OCI-LY1 (cell line): ENCODE measurements around the gene NMT1.
A peak's percentile ranks its signal among the peaks of the same experiment; 100 is the strongest.

Source experiments
- H2AFZ ChIP-seq: fragments of 200-600 bp; sonication (generic), shearing (Covaris generic); 2 replicates; pipeline ENCODE4 v1.6.0; 2014; ENCODE audit warnings: antibody characterized with exemption, mild to moderate bottlenecking, low read length
- H3F3A ChIP-seq: fragments of 200-600 bp; sonication (generic), shearing (Covaris generic); 2 replicates; pipeline ENCODE4 v1.6.0; 2014; ENCODE audit warnings: mild to moderate bottlenecking, antibody characterized with exemption, low read length, moderate library complexity; ENCODE audit not compliant: insufficient read depth
- H3K27ac ChIP-seq: fragments of 200-600 bp; sonication (generic); 2 replicates; pipeline ENCODE4 v1.5.1; 2014; ENCODE audit warnings: low read length, mixed run types, mild to moderate bottlenecking, low read depth; ENCODE audit not compliant: poor library complexity, severe bottlenecking
- H3K27me3 ChIP-seq: fragments of 200-600 bp; sonication (generic); 2 replicates; pipeline ENCODE4 v1.6.0; 2014; ENCODE audit warnings: antibody characterized with exemption, mild to moderate bottlenecking, low read length, moderate library complexity; ENCODE audit not compliant: insufficient read depth
- H3K36me3 ChIP-seq: fragments of 200-600 bp; sonication (generic); 2 replicates; pipeline ENCODE4 v1.6.1; 2014; ENCODE audit warnings: mild to moderate bottlenecking, antibody characterized with exemption, low read length, moderate library complexity, mixed read lengths; ENCODE audit not compliant: insufficient read depth
- H3K4me1 ChIP-seq: fragments of 200-600 bp; sonication (generic); 2 replicates; pipeline ENCODE4 v1.5.1; 2014; ENCODE audit warnings: mild to moderate bottlenecking, low read length, moderate library complexity; ENCODE audit not compliant: insufficient read depth, severe bottlenecking
- H3K4me2 ChIP-seq: fragments of 200-600 bp; sonication (generic), shearing (Covaris generic); 2 replicates; pipeline ENCODE4 v1.6.1; 2014; ENCODE audit warnings: low read length
- H3K4me3 ChIP-seq: fragments of 200-600 bp; sonication (generic); 2 replicates; pipeline ENCODE4 v1.5.1; 2014; ENCODE audit warnings: low read length, low read depth, mild to moderate bottlenecking, mixed read lengths; ENCODE audit not compliant: poor library complexity, severe bottlenecking
- H3K79me2 ChIP-seq: fragments of 200-600 bp; shearing (Covaris generic); 2 replicates; pipeline ENCODE4 v1.6.1; 2016; ENCODE audit warnings: mixed run types, low read length, mixed read lengths; ENCODE audit not compliant: insufficient read depth
- H3K9ac ChIP-seq: fragments of 200-600 bp; sonication (generic), shearing (Covaris generic); 2 replicates; pipeline ENCODE4 v1.6.1; 2014; ENCODE audit warnings: mild to moderate bottlenecking, low read length, mixed read lengths
- H3K9me2 ChIP-seq: fragments of 200-600 bp; sonication (generic), shearing (Covaris generic); 2 replicates; pipeline ENCODE4 v1.6.1; 2014; ENCODE audit warnings: low read depth, mild to moderate bottlenecking, low read length, mixed read lengths
- H3K9me3 ChIP-seq: fragments of 200-600 bp; shearing (Covaris generic); 2 replicates; pipeline ENCODE4 v1.6.1; 2014; ENCODE audit warnings: low read length, mixed read lengths
- H4K20me1 ChIP-seq: fragments of 200-600 bp; sonication (generic), shearing (Covaris generic); 2 replicates; pipeline ENCODE4 v1.6.0; 2016; ENCODE audit warnings: mild to moderate bottlenecking, low read length; ENCODE audit not compliant: insufficient read depth
- EZH2 ChIP-seq: fragments of 200-600 bp; sonication (generic), shearing (Covaris generic); IDR thresholded peaks from 2 replicates; pipeline ENCODE4 v1.8.0; 2017; ENCODE audit warnings: borderline replicate concordance, mixed run types, mild to moderate bottlenecking, antibody characterized with exemption, low read length, moderate library complexity, mixed read lengths
- TF ChIP-seq, protein P1 (sequence below): fragments of 200-600 bp; sonication (generic), shearing (Covaris generic); IDR thresholded peaks from 2 replicates; pipeline ENCODE4 v1.5.1; 2017; ENCODE audit warnings: mild to moderate bottlenecking, antibody characterized with exemption, low read length, moderate library complexity, mixed read lengths

NMT1 gene

DNA sequence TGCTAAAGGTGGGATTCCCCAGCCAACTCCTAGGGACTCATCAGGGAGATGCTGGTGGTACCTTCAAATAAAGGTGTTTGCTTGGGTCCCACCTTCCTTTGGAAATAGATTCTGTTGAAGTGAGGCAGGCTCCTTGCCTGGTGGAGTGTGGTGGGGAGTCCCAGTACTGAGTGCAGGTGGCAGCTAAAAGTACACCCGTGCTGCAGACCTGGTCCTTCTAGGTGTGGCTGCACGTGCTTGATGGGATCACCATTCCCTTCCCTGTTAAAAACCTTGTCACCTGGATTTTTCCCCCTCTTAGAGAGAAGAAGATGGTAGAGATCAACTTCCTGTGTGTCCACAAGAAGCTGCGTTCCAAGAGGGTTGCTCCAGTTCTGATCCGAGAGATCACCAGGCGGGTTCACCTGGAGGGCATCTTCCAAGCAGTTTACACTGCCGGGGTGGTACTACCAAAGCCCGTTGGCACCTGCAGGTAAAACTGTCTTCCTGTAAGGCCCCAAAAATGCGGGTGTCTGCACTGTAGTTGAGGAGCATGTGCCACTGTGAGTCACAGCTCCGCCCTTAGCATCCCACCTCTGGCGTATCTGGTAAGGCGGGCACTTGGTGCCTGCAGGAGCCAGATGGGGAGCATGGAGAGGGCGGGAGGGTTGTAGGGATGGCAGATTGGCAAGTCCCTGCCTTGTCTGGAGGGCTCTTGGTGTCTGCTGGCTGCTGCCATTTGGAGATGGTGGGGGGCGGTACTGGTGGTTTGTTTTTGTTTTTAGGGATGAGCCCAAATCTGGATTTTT, 37.2 kb downstream of the NMT1 start:
- no peak overlapping the region for H3K9ac ChIP-seq
- no peaks in the 10 kb centered on the region for H3F3A ChIP-seq
- H2AFZ ChIP-seq = no peak overlapping the region
- H3K79me2 ChIP-seq = no peaks in the 10 kb centered on the region
- H3K27ac ChIP-seq = peak overlapping the region; percentile 25
- no peaks in the 10 kb centered on the region for H3K9me3 ChIP-seq
- no peaks in the 10 kb centered on the region for H3K9me2 ChIP-seq
- no peaks in the 10 kb centered on the region for H4K20me1 ChIP-seq
- no peak overlapping the region for H3K4me2 ChIP-seq
- no peak for TF ChIP-seq EZH2
- TF ChIP-seq, protein P1, sequence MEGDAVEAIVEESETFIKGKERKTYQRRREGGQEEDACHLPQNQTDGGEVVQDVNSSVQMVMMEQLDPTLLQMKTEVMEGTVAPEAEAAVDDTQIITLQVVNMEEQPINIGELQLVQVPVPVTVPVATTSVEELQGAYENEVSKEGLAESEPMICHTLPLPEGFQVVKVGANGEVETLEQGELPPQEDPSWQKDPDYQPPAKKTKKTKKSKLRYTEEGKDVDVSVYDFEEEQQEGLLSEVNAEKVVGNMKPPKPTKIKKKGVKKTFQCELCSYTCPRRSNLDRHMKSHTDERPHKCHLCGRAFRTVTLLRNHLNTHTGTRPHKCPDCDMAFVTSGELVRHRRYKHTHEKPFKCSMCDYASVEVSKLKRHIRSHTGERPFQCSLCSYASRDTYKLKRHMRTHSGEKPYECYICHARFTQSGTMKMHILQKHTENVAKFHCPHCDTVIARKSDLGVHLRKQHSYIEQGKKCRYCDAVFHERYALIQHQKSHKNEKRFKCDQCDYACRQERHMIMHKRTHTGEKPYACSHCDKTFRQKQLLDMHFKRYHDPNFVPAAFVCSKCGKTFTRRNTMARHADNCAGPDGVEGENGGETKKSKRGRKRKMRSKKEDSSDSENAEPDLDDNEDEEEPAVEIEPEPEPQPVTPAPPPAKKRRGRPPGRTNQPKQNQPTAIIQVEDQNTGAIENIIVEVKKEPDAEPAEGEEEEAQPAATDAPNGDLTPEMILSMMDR = no peak
- H3K27me3 ChIP-seq = no peaks in the 10 kb centered on the region
- peaks cover 19% of the 10 kb centered on the region for H3K4me1 ChIP-seq
- peaks cover 87% of the 10 kb centered on the region for H3K36me3 ChIP-seq
- no peak overlapping the region for H3K4me3 ChIP-seq

DNA sequence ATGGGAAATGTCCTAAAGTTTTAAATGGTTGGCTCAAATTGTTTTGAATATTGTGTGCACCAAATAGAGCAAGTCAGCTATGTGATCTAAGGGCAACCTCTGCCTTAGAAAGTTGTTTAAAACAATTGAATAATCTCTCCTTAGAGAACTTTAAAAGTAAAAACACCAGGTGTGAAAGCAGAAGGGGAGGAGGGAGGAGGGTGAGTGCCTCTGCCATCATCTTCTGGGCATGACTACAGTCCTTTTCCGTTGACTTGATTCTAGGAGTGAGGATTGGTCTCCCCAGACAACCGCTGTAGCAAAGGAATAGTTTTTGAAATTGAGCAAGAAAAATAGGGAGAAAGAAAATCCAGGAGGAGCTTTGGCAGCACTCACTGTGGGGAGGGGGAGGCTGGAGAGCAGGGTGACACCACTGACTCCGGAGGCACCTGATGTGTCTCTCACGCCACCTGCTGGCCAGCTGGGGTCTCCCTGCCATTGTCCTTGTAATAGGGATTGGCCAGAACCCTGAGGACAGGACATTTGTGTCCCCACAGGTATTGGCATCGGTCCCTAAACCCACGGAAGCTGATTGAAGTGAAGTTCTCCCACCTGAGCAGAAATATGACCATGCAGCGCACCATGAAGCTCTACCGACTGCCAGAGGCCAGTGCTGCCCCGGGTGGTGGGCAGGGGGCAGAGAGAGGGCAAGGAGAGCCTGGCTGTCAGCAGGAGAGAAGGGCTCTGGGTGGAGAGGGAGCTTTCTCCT, 37.9 kb downstream of the NMT1 start:
- Histone ChIP-seq H3K36me3 (peaks cover 87% of the 10 kb centered on the region), H4K20me1 (no peaks in the 10 kb centered on the region)

DNA sequence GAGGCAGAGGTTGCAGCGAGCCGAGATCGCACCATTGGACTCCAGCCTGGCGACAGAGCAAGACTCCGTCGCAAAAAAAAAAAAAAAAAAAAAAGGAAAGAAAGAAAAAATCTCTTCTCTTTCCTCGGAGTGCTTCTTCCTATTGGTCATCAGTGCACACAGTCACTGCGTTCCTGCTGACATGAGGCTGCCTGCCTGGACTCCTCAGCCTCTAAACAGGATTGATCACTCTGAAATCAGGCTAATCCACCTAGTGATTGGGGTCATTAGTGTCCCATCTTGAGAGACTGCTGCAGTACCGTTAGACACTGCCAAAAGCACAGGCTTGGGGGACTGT, 40.4 kb downstream of the NMT1 start:
- no peaks in the 10 kb centered on the region for H3F3A ChIP-seq
- peaks cover 10% of the 10 kb centered on the region for H3K4me1 ChIP-seq
- no peaks in the 10 kb centered on the region for H4K20me1 ChIP-seq
- H3K9me2 ChIP-seq = no peaks in the 10 kb centered on the region
- no peak overlapping the region for H3K9ac ChIP-seq
- H3K4me2 ChIP-seq = no peak overlapping the region
- H3K27me3 ChIP-seq = no peaks in the 10 kb centered on the region
- H3K27ac ChIP-seq = no peak overlapping the region
- H3K79me2 ChIP-seq = no peaks in the 10 kb centered on the region
- no peak for TF ChIP-seq EZH2
- TF ChIP-seq, protein P1 = no peak
- no peak overlapping the region for H3K4me3 ChIP-seq
- H3K9me3 ChIP-seq = no peaks in the 10 kb centered on the region
- H2AFZ ChIP-seq = no peak overlapping the region
- H3K36me3 ChIP-seq = peaks cover 86% of the 10 kb centered on the region

More for the DNA sequence above, 37.9 kb downstream of the NMT1 start:
- no peaks in the 10 kb centered on the region for H3K27me3 ChIP-seq
- no peak overlapping the region for H2AFZ ChIP-seq
- H3K4me3 ChIP-seq = no peak overlapping the region
- no peak overlapping the region for H3K4me2 ChIP-seq
- no peaks in the 10 kb centered on the region for H3K79me2 ChIP-seq
- no peaks in the 10 kb centered on the region for H3K9me3 ChIP-seq
- TF ChIP-seq EZH2 = no peak
- TF ChIP-seq, protein P1 = peak; percentile 92
- peaks cover 19% of the 10 kb centered on the region for H3K4me1 ChIP-seq
- no peaks in the 10 kb centered on the region for H3K9me2 ChIP-seq
- peak overlapping the region; percentile 25 for H3K27ac ChIP-seq
- H3F3A ChIP-seq = no peaks in the 10 kb centered on the region
- H3K9ac ChIP-seq = no peak overlapping the region
